HK-2 (cell line): ENCODE results near the gene GLYATL2.

Source experiments
- DNase-seq: peaks from one replicate; pipeline ENCODE4 v3.0.0-alpha.2; 2018; ENCODE audit not compliant: unreplicated experiment

The GLYATL2 gene, protein sequence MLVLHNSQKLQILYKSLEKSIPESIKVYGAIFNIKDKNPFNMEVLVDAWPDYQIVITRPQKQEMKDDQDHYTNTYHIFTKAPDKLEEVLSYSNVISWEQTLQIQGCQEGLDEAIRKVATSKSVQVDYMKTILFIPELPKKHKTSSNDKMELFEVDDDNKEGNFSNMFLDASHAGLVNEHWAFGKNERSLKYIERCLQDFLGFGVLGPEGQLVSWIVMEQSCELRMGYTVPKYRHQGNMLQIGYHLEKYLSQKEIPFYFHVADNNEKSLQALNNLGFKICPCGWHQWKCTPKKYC

DNA sequence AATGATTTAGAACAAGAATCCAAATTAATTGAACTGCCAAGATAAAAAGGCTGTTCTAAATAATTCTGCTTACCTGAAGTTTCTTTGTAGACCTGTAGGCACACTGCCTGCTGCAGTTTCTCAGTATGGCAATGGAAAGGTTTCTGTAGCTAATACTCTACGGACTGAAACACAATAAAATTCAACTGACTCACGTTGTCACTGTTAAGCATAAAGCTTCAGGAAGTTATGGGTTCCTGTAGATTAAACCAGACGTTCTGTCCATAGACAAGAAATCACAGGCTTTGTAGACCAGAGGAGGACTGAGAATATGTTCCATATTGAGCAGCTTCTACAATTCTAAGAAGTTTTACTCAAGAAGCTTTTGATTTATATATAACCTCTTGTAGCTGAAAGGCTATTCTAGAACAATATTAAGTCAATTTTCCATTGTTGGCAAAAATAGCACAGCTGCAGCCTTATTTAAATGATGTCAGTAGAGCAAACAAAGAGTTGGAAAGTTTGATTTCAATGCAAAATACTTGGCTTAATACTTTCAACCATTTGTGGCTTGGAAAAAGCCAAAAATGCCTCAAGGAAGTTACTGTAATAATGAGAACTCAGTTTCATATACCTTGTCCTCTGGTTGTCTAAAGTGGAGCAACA lies at the start of gene GLYATL2:
Gene GLYATL2 (minus strand): TSS at position 344 of the 645 bp plus-strand sequence. CDS start 5,092 bp downstream, outside the sequence.
- DNase-seq: no peak

DNA sequence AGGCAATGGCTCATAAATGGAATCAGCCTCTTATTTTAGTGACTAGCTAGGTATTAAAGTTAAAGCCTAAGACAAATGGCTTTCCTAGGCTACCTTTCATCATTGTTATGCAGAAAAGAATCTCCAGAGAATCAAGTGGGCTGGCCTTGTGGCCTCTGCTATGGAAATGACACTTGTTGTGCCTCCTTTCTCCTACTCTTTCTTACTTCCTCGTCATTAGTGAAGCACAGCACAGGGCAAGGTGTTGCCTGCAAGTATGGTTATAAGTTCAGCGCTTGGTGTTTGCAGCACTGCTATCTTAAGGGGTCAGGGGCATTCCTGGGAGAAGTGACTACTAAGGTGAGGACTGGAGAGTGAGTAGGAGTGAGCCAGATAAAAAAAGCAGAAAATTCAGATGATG lies 49.4 kb upstream of the GLYATL2 start:
- no peak for DNase-seq

DNA sequence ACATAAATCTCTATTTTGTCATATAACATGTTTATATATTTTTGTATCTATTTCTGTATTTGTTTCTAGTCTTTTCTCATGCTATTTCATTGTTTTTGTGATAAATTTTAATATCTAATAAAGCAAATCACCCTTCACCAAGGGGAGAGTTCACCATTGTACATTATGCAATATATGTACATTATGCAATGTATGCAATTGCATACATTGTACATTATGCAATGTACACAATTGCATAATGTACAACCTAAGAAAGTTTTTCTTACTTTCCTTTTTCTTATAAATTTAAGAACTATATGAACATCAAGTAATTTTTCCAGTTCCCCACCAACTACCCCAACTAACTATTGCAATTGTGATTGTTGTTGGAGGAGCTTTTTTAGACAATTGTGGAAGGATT lies 44.1 kb upstream of the GLYATL2 start:
- DNase-seq: no peak

DNA sequence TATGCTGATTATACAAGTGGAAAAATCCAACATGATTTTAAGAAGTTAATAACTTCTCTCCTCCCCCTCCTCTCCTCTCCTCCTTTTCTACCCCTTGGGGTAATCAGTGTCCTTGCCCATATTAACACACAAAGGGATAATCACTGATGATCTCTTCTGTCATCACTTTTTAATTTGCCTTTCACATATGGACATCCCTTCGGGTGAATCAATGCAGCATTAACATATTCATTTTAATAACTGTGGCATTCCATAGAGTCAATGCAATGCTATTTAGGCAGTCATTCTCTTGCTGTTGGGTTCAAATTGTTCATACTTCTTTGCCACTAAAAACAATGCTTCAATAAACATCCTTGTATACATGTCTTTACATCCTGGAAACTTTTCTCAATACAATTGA lies 42.9 kb upstream of the GLYATL2 start:
- no peak for DNase-seq

- no peak for DNase-seq
Measured at GRCh38 chr11:58880625-58881024, 36.1 kb upstream of the GLYATL2 start.

GRCh38 chr11:58880166-58880565 lies 35.7 kb upstream of the GLYATL2 start:
- DNase-seq: no peak

DNA sequence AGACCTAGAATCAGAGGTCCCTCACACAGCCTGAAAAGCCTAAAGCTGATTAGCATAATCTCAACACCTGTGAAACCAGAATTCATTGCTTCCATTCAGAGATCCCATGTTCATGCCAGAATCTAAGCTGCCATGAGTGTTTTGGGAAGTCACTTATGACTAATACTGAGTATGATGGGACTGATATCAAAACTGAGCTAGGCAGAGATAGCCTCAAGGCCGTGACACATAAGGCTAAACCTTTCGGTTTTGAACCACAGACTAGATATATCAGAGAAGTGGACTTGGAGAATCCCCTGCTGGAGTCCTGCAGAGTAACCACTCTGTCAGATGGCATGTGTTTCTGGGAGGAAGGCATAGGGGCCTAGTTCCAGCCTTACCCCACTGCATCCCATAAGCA lies 23.1 kb upstream of the GLYATL2 start:
- DNase-seq: no peak

DNA sequence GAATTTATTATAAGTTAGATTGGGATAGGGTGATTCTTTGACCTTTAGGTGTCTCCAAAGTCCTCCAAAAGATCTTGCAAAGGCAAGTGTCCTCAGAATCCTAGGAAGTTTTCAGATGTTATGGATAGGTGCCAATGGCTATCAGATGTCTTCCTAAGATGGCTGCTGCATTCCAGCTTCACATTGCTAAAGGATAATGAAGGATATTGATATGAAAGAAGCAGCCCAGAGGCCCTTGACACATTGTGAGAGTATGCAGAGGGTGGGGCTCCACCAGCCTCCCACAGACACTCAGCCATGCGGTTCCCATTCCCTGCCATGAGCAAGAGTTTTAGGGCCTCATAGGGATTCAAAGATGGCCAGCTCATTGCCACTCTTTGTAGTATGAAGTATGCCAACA lies 22.3 kb upstream of the GLYATL2 start:
- DNase-seq: no peak

GRCh38 chr11:58864335-58864734 lies 19.8 kb upstream of the GLYATL2 start:
- no peak for DNase-seq

DNA sequence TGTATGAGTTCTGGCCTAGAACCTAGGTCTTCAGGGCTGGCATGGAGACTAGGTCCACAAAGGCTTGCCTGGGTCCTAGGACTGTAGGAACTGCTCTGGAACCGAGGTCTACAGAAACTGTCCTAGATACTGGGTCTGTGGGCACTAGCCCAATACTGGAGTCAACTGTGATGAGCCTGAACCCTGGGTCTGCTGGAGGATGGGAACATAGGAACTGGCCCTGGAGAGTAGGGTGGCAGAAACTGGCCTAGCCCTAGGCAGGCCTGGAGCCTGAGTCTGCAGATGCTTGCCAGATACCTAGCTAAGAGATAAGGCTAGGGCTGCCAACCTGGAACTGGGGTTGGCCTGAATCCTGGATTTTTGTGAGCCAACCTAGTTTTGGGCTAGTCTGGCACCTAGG lies 19.2 kb upstream of the GLYATL2 start:
- DNase-seq: no peak

DNA sequence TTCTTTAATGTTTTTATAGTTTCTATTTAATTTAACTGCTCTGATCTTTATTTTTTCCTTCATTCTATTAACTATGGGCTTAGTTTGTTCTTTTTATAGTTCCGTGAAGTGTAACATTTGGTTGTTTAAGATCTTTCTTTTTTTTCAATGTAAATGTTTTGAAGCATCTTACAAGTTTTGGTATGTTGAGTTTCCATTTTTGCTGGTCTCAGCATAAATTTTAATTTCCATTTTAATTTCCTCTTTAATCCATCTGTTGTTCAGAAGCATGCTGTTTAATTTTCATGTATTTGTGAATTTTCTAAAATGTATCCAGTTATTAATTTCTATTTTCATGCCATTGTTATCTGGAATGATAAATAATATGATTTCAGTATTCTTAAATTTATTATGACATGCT lies 17.0 kb upstream of the GLYATL2 start:
- no peak for DNase-seq

GRCh38 chr11:58856806-58857205 lies 12.3 kb upstream of the GLYATL2 start:
- no peak for DNase-seq

GRCh38 chr11:58845386-58845785 lies 882 bp upstream of the GLYATL2 start:
- DNase-seq: no peak

- no peak for DNase-seq
Measured at GRCh38 chr11:58837707-58838388, 6.7 kb downstream of the GLYATL2 start.

GRCh38 chr11:58832056-58832645 lies 12.4 kb downstream of the GLYATL2 start:
- no peak for DNase-seq

- DNase-seq: no peak
Measured at GRCh38 chr11:58830673-58831301, 13.7 kb downstream of the GLYATL2 start.

DNA sequence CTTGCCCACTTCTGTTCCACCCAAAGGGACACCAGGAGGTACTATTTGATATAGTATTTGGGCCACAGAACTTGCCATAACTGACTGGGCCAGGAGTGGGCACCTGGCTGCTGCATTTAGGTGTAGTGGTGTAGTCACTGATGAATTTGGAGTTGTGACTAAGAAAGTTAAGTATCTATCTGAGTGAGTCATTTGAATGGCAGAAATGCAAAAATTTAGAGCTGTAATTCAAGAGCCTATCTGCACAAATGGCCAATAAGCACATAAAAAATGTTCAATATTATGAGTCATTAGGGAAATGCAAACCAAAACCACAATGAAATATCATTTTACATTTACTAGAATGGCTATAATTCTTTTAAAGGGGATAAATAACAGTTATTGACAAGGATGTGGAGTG lies 14.7 kb downstream of the GLYATL2 start:
- no peak for DNase-seq

DNA sequence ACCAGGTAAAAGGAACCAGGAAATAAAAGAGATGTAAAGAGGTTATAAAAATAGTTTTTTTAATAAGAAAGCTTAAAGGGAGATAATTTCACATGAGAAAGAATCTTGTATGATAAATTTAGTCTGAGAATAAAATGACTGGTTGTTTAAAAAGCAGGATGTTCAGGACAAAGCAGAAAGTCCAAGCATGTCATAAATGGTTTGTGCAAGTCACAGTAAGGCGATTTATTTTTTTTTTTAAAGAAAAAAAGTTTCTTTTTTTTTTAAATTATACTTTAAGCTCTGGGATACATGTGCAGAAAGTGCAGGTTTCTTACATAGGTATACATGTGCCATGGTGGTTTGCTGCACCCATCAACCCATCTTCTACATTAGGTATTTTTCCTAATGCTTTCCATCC lies 30.8 kb downstream of the GLYATL2 start:
- no peak for DNase-seq

DNA sequence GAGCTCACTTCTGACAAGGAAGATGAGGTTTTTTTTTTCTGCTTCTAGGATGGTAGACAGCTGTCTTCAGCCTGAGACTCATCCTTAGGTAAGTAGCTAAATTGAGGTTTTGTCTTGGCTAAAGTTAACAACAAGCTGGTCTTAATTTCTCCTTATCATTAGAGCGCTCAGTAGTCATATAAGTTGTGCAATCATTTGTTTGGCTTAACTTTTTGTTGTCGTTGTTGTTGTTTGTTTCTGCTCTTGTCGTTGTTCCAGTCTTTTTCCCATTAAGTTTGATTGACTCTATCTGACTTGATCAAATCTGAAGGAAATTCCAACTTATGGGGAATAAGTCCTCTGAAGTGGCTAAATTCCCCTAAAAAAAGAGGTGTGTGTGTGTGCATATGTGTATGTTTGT lies 33.0 kb downstream of the GLYATL2 start:
- DNase-seq: no peak

- DNase-seq: no peak
Measured at GRCh38 chr11:58807343-58807742, 37.2 kb downstream of the GLYATL2 start.

GRCh38 chr11:58805065-58805464 lies 39.4 kb downstream of the GLYATL2 start:
- no peak for DNase-seq

GRCh38 chr11:58801974-58802545 lies 42.4 kb downstream of the GLYATL2 start:
- DNase-seq: no peak
